Nucleus accumbens (tissue), 56 donors: Measurements from ENCODE around the gene UNK.

Experiments used
- DNase-seq, 56 donors: peaks; one replicate each; lab custom pipeline; 2025; lab: John Stamatoyannopoulos, UW

Gene UNK

DNA sequence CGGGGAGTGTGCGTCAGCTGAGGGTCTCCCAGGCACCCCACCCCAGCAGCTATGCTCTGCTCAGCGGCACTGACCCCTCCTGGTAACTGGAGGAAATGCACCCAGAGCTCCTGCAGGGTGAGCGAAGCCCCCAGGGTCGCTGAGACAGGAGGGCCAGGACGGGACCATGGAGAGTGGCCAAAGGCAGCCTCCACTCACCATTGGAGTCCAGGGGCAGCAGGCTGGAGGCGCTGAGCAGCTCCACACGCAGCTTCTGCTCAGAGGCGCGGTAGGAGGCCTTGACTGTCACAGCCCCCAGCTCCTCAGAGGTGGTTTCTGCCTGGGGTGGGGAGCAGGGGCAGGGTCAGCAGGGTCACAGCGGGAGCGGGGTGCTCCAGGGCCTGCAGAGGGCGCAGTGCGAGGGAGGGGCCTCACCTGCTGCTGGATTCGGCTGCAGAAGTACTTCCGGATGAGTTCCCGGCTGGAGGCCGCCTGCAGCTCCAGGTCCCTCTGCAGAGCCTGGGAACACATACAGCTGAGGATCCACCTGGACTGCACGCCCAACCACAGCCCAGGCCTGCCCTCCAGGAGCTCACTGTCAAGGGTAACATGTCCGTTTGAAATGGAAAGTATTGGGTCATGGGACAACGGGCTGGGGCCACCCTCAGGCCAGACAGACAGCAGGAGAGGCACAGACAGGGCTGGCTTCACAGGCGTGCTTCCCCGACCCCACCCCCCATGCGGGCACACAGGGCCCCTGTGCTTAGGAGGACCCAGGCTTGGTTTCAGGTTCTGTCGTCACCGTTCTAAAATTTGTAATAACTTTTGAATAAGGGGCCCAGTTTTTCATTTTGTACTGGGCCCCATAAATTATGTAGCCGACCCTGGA is 45.8 kb downstream of the UNK start:
- no peak for DNase-seq

DNA sequence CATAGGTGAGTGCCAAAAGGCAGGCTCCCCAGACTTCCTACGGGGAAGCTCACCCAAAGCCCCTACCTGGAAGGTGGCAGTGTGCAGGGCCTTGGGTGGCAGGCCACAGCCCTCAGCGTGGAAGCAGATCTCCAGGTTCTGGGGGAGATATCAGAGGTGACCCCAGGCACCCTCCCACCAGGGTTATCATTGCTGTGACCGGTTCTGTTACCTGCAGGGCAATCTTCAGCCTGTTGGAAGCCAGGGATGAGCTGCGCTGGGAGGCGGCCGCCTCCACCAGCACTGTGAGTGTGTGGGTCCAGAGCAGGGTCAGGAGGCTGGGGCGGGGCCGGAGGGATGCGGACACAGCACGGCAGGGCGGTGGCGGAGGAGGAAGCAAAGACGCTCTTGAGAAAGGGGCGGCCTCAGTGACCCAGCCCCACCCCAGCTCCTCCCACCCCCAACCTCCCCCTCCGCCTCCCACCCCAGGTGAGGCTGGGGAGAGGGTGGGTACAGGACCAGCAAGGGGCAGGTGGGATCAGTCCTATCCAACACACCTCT is 46.5 kb downstream of the UNK start:
- DNase-seq, result no peak

DNA sequence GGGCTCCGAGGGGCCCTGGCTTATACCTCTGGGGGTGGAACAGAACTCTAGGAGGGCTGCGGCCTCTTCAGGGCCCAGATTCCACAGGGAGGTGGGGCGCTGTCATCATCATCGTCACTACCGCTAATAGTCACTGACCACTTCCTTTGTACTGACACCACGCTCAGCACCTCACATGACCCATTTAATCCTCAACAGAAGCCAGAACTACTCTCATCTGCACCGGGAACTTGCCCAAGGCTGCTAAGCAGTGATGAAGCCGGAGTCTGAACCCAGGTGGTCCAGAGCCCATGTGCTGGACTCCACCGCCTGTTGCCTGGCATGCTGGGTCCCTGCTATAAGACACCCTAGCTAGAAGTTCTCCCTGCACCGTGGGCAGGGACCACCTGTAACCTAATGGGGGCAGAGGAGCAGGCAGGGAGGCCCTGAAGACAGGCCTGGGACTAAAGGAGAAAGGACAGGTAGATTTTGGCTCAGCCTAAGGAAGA is 47.6 kb downstream of the UNK start:
- peak in 1 of 56 donors; percentile 37 for DNase-seq

DNA sequence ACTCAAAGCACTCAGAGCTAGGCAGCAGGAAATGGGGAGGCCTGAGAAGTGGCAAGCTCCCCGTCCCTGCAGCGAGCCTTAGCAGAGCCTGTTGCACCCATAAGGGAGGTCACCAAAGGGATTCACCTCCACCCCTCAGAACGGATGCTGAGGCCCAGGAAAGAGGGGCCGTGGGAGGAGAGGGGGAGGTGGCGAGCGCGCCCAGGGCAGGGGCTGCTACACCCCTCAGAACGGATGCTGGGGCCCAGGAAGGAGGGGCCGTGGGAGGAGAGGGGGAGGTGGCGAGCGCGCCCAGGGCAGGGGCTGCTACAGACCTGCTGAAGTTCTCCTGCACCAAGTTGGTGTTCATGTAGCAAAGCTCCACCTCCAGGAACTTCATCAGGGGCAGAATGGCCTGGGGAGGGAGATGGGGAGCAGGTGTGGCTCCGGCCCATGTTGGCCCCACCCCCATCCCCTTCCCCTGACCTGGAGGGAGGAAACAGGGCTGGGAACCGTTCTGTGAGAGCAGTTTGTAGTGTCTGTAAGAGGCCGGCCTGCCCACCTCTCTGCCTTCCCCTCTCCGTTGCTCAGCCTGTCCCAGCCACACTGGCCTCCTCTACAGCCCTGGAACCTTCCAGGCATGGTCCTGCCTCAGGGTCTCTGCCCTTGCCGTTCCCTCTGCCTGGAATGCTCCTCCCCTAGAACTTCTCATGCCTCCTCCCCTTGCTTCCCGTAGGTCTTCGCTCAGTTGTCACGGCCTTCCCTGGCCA is 48.2 kb downstream of the UNK start:
- DNase-seq, result no peak

DNA sequence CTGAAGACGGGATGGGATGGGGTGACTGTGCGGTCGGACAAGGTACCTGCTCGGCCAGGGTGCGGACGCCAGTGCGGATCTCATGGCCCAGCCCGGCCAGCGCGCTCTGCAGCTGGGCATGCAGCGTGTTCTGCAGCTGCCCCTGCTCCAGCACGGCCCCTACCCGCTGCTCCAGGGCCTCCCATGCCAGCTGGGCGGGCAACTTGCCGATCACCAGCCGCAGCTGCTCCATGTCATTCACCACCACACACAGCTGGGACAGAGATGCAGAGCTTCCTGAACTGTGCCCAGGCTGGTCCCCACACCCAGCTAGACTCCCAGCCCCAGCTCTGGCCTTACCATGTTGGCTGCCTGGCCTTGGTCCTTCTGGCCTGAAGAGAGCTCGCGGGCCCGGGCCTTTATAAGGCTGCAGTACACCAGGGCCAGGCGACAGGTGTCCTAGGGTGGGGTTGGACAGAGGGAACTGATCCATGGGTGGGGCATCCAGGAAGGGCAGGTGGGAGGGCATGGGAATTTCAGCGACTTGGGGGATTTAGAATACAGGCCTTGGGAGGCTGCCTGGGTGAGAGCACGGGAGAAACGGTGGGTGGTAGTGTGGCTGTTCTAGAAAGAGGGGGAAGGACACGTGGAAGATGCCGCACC is 49.8 kb downstream of the UNK start:
- peak in 46 of 56 donors; percentile 5 to 80 (median 45) for DNase-seq

DNA sequence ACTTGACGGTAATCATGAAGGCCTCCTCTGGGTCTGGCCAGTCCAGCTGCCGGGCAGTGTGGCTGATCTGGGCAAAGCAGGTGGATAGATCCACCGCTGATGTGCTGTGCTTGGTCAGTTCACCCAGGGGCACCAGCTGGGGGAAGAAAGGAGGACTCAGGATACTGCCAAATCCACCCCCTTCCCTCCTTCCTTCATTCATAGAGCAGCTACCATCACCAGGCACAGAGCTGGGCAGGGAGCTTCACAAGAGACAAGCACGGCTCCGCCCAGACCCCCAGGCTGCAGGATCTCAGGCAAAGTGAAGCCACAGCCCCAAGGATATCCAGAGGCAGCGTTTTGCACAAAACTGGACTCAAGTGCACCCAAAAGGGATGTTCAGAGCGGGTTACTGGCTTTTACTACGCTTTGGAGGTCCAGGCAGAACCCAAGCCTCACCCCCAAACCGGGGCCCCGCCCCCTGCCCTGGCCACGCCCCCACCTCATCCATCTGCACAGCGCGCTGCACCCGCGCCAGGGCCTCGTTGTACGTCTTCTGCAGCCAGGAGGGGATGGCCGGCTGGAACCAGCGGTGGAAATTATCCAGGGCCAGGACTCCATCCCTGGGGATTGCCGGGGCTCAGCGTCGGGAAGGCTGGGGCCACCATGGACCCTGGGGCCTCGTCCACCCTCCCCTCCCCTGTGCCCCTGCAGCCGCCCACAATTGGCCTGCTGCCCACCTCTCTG is 50.5 kb downstream of the UNK start:
- peak in 1 of 56 donors; percentile 43 for DNase-seq

DNA sequence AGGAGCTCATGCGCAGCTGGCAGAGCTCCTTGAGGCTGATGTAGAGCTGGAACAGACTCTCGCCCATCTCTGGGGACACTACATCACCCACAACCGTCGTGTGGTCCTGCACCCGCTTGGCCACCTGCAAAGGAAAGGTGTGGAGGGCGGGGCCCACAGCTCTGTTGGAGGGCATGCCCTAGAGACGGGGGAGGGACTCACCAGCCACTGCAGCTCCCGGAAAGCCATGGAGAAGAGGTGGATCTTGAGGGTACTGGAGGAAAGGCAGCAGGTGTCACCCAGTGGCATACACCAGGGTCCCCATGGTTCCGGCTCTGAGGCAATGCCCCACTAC is 51.0 kb downstream of the UNK start:
- no peak for DNase-seq

DNA sequence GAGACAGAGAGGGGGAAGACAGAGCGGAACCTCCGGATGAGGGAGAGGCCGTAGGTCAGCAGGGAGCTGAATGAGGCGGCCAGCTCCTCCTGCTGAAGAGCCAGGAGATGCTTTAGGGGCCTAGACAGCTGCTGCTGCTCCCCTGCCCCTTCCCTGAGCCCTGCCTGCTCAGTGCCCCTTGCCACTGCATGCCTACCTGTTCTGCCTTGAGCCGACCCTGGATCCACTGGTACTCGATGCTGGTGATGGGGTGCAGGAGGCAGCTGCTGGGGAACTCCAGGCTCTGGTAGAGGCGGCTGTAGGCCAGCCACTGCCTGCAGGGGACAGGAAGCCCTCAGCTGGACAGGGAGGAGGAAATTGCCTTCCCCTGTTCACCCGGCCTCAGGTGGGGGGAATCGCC is 52.0 kb downstream of the UNK start:
- DNase-seq, result no peak

DNA sequence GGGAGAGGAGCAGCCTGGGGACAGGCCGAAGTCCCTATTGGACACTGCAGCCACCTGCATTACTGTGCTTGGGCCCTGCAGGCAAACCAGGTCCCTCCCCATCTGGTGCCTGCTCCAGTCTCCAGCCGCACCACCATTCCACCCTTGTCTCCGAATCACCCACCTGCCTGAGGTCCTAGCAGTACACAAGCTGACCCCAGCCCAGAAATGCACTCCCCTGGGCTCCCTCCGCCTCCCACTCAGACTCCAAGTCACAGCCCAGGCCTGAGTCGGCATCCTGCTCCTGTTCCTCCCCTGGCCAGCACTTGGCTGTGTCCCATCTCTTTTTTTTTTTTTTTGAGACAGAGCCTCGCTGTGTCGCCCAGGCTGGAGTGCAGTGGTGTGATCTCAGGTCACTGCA is 53.3 kb downstream of the UNK start:
- no peak for DNase-seq

DNA sequence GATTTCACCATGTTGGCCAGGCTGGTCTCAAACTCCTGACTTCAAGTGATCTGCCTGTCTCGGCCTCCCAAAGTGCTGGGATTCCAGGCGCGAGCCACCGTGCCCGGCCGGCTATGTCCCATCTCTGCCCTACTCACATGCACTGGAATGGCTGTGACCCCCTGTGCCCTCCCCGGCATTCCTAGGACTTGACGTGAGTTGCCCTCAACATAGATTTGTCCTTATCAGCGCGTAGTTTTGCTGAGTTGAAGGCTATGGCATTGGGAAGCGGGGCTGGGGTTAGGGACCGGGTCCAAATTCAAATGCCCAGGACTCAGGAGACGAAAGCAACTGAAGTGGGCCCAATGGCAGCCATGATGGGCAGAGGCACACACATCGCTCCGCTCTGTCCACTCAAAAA is 53.8 kb downstream of the UNK start:
- DNase-seq, result no peak

DNA sequence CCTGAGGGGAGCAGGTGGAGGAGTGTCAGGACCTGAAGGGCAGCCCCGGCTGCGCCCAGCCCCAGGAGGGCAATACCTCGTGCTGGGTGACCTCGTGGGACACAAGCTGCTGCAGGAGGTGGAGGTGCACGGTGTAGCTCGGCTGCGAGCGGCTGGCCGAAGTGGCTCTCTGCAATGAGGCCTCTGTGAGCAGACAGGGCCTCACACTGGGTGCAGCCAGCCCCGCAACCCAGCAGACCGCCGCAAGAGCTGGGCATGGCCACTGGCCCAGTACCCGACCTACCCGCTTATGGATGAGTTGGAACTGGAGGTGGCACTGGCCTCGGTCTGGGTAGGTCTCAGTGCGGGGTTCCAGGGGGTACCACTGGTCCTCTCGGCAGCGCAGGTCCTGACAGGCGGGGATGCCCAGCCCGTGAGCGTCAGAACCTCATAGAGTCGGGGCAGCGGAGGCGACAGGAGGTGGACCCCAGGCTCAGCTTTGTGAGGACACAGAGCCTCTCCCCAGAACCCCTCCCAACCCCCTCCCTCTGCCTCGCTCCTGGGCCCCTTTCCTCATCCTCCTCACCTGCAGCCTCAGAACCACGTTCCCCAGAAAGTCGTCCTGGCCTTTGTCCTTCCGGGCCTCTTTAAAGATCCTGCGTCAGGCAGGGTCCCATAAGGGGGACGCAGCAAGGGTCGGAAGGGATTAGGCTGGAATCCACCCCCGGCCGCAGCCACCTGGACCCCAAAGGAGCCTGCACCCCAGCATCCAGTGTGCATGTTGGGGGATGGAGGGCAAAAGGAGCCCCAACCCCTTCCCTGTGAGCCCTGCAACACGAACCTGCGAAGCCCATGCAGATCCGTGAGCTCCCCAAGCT is 55.6 kb downstream of the UNK start:
- no peak for DNase-seq

DNA sequence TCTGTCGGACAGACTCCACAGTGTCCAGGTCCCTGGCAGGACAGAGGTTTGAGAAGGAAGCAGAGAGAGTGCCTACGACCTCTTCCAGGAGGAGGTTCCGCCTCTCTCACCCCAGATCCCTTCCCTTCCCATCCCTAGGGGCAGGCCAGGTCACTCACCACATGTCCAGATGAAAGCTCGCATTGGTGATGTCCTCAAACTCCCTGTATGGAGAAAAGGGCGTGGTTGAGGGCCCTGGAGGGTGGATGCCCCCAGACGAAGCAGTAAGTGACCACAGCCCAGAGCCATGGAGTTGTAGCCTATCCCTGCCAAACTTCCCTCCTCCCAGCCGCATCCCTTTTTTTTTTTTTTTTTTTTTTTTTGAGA is 56.2 kb downstream of the UNK start:
- DNase-seq, result no peak

DNA sequence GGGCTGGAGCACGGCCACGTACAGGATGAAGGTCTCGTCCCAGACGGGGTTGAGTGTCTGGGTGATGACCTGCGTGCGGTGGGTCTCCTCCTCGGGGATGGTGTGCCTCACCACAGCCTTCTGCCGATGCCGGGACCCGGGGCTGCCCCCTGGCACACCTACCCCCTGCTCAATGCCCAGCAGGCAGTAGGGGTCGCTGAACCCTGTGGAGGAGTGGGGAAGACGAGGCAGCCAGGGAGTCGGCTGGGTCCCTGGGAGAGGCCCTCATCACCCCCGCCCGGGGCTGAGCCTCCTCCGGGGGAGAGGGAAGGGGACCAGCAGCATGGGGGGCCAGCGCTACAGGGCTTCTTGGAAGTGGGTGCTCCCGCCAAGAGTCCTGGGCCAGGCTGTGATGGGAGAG is 57.8 kb downstream of the UNK start:
- DNase-seq, result no peak

DNA sequence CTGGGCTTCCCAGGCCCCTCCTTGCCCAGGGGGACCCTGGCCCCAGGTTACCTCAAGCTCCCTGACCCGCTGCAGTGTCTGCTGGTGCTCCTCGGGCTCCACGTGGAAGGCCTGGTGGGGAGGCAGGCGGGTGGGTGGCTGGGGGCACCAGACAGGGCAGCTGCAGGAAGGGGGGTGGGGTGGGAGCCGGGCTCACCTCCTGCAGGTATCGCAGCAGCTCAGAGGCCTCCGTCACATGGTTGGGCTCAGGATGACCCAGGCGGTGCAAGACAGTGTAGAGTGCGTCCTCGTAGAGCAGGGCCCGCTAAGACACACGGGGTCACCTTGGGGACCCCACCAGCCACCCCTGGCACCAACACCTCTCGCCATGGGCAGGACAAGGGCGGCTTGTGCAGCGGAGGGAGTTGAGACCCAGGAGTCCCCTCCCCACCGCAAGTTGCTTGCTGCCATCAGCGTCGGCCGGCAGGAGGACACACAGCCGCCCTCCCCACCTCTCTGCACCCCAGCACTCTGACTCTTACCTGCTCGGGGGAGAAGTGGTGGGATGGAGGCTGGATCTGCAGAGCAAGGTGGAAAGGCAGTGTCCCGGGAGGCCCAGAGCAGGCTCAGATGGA is 58.5 kb downstream of the UNK start:
- DNase-seq, result no peak

DNA sequence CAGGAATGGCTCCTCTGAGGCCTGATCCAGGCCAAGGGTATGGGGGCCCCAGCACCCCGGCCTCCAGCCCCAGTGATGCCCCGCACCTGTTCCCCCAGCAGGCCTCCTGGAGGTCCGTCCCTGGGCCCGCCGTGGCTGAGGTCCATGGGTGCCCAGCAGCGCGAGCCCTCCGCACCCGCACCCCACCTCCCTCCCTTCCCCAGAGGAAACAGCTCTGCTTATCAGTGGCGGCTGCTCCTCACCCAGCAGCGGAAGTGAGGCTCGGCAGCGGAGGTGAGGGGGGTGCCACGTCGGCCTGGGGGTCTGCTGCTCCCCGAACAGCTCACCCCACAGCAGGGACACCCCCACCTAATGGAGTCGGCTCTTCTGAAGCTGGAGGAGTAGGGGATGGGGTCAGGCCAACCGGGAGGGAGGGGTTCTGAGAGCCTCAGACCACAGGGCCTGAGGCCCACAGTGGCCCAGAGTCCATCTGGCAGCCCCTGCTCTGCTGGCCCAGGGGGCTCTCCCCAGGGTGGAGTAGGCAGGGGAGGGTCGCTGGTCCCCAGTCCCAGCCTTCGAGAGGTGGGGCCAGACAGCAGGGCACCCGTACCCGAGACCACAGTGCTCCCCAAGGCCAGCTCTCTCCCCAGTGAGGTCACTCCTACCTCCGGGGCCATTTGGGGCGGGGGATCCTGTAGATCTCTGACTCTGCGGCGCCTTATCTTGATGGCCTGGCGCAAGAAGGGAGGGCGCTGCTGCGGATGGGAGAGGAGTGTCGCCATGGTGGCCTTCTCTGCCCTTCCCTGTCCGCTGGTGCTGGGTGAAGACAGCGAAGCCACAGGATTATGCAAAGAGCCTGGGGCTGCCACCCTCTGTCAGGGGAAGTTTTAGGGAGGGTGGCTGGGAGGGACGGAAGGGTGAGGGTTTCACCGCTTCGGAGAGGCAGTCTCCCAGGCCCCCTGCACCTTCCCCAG is 59.2 kb downstream of the UNK start, which contains the start of gene UNC13D:
Gene UNC13D (minus strand): TSS at position 828 of the 953 bp plus-strand sequence. CDS start 67 bp downstream, at position 761.
- DNase-seq, result no peak

DNA sequence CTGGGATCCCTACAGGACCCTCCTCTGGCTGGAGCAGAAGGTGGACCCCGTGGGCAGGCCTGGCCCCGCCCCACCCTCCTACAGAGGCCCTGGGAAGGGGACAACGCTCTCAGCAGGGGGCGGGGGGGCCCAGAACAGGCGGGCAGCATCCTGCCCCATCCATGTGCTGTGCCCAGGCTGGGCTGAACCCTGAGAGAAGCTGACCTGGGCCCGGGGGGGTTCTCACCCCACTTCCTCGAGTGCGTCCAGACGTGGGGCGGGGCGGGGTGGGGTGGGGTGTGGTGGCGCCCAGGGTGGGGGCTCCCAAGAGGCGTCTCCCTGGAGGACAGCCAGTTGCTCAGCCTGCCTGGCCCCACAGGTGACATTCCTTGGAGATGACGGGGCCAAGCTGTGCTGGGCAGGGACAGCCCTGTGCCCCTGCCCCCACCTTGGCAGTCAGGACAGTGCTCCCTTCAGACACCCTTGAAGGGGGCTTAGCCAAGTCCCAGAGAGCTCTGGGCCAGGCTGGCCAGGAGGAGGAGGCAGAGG is 60.0 kb downstream of the UNK start:
- peak in 2 of 56 donors; percentile 42 to 62 for DNase-seq

DNA sequence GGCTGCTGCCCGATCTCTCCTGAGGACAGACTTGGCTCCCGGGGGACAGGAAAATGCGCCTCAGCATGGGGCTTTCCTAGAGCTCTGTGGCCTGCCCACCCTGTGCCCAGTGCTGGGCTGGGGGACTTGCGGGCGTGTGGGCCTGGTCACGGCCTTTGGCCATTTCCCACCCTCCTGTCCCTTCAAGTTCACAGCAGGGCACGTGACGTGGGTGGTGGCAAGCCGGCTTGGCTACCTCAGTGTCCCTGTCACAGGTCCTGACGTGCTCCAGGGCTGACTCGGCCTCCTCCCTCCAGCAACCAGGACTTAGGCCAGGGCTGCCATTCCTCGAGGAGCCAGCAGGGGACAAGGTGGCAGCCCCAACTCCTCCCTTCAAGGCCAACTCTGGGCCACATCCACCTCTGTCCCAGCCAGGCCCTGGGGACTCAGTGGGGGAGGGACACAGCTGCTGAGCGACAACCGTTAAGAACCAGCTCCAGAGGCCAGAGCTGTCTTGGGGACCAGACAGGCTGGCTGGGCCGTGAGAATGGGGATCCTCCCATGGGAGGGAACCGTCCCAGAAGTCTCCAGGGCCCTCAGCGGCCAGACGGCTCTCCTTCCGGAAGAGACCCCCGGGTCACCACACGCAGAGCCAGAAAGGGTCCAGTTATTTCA is 60.6 kb downstream of the UNK start:
- peak in 48 of 56 donors; percentile 14 to 76 (median 47) for DNase-seq
